Testis (tissue), 3 donors: ENCODE measurements around the gene ADAM12. TPM values are rescaled to one million over a fixed set of nuclear protein-coding genes. Genes with fewer than 3 reads are reported as not detected.
"Not testable (repeated sequence)": the region's sequence is repeated elsewhere in the genome, so short reads cannot be mapped to it uniquely, and the experiment has no call there.

Experiments used
- DNase-seq: peaks from one replicate; pipeline ENCODE4 v3.0.0-alpha.2; 2019
- H3K27ac ChIP-seq, 2 donors: fragments of 200-600 bp; sonication (generic); one replicate each; pipeline ENCODE4 v1.5.1; 2019
- H3K27me3 ChIP-seq: fragments of 200-600 bp; sonication (generic); one replicate; pipeline ENCODE4 v1.5.1; 2019
- H3K36me3 ChIP-seq: fragments of 200-600 bp; sonication (generic); one replicate; pipeline ENCODE4 v1.5.1; 2017; ENCODE audit warnings: low read depth; ENCODE audit errors: missing control alignments
- H3K4me1 ChIP-seq: fragments of 200-600 bp; sonication (generic); one replicate; pipeline ENCODE4 v1.5.1; 2019
- H3K4me3 ChIP-seq, 2 donors: fragments of 200-600 bp; sonication (generic); one replicate each; pipeline ENCODE4 v1.5.1; 2017 to 2019
- H3K9me3 ChIP-seq: fragments of 200-600 bp; sonication (generic); one replicate; pipeline ENCODE4 v1.5.1; 2017
- POLR2A ChIP-seq: fragments of 450-650 bp; IDR thresholded peaks from one replicate; pipeline ENCODE4 v1.6.1; 2017; ENCODE audit warnings: antibody characterized with exemption, mild to moderate bottlenecking, moderate library complexity
- WGBS, 2 donors: methylation state at CpG; one replicate each; pipeline ENCODE4 v1.1.5; 2018; 5-methylcytosine and 5-hydroxymethylcytosine counted together
- intact Hi-C: fragments of 100-400 bp; cut with DNase I; formaldehyde crosslinking; loops from one replicate; pipeline ENCODE4 v1.15.1; 2023; ENCODE audit warnings: low total_unique reads
- polyA plus RNA-seq: library from polyadenylated mRNA; stranded (reverse); fragments of 350-450 nt; fragmentation: Illumina TruSeq; extraction: RNeasy Lipid Tissue Mini Kit (QIAGEN cat#74804); gene quantifications from one replicate; pipeline ENCODE4 v1.2.3, GENCODE V29; 2014; ENCODE audit warnings: low read depth, low replicate concordance; ENCODE audit not compliant: insufficient read depth
- total RNA-seq, 2 donors: library from RNA; depleted of rRNA; stranded (reverse); fragments of >200 nt; gene quantifications; one replicate each; pipeline ENCODE4 v1.2.3, GENCODE V29; 2016
- TF ChIP-seq, protein P1 (sequence below), 3 experiments: fragments of 450-650 bp in 2 of 3; fragments of 200-600 bp in 1 of 3; sonication (generic) in 1 of 3; IDR thresholded peaks; one replicate each; pipeline ENCODE4 v1.5.1; 2016 to 2019; ENCODE audit warnings: antibody characterized with exemption in 3 of 3, mild to moderate bottlenecking in 2 of 3, moderate library complexity in 1 of 3

The ADAM12 gene
- total and polyA plus RNA-seq, 3 donors from 2014 or later, result 2.8 to 9.2 (median 6.1) TPM

DNA sequence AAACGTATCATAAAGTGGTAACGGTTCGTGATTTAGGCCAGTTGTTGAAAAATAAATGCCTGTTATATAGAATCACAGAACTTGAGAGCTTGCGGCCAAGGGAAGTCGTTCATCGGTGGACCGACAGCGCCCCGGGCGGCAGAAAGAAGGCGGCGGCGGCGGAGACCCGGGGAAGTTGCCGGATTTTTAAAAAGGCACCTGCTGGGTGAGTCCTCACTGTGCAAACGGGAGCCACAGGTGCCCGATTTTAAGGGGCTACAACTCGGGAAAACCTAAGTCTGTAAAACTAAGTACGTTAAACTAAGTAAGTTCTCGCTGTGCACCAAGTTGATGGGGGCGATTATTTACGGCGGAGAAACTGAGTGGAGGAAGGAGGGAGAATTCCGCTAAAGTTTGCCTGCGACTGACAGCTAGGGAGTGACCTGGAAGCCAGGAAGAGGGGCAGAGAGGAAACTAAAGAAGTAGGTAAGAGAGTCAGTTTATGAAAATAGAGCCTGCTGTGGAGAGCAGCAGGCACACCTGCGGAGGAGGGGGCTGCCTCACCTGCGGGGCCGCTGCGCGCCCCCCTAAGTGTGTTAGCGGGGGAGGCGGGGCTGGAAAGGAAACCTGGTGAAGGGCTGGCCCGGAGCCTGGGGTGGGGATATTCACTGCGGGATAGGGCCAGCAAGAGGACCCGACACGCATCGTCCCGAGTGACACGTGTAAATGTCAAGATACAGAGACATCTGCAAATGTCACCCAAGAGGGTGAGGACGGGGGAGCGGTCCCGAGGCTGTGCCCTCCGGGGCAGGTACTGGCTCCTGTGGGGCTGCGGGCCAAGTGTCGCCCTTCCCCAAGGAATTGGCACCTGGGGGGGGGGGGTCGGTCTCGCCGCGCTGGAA is 996 bp downstream of the ADAM12 start:
- Histone ChIP-seq H3K36me3 (no peaks in the 10 kb centered on the region), H3K27ac (peak overlapping the region in 1 of 2 donors; percentile 41), H3K4me1 (no peaks in the 10 kb centered on the region), H3K9me3 (no peaks in the 10 kb centered on the region), H3K4me3 (peak overlapping the region; percentile 58 to 67), H3K27me3 (no peaks in the 10 kb centered on the region)
- 1% methylated on average over 32 to 50 of the region's 50 CpGs for WGBS, 2 donors
- DNase-seq, result peak; percentile 86
- TF ChIP-seq POLR2A, result no peak
- TF ChIP-seq, protein P1, sequence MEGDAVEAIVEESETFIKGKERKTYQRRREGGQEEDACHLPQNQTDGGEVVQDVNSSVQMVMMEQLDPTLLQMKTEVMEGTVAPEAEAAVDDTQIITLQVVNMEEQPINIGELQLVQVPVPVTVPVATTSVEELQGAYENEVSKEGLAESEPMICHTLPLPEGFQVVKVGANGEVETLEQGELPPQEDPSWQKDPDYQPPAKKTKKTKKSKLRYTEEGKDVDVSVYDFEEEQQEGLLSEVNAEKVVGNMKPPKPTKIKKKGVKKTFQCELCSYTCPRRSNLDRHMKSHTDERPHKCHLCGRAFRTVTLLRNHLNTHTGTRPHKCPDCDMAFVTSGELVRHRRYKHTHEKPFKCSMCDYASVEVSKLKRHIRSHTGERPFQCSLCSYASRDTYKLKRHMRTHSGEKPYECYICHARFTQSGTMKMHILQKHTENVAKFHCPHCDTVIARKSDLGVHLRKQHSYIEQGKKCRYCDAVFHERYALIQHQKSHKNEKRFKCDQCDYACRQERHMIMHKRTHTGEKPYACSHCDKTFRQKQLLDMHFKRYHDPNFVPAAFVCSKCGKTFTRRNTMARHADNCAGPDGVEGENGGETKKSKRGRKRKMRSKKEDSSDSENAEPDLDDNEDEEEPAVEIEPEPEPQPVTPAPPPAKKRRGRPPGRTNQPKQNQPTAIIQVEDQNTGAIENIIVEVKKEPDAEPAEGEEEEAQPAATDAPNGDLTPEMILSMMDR (IDR thresholded peaks at IDR 0.05), result peak; percentile 57 to 83 (median 80)
- intact Hi-C loops, result no loop called here

DNA sequence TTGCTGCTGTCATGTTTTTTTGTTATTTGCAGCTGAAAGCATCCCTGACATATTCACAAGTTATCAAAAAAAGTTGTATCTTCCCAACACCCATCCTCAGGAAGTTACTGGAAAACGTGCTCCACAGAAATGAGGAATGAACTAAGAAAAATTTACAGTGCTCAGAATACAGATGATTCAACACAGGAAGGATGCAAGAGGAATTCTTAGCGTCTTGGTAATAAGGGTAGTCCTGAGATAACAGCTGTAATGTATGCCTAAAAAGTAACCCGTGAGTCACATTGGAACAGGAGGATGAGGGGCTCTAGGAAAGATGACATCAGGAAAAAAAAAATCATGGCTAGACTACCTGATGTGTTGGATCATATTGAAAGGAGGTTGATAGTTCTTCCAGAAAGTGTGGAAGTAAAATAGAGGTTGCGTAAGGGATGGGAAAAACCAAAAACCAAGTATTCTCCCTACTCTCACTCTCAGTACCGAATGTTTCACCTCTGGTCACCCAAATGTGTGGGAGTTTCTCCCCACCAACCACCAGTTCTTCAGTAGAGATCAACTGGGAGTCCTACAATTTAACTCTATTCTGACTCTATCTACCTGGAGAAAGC is 3.9 kb downstream of the ADAM12 start:
- Histone ChIP-seq H3K27ac (no peak overlapping the region), H3K9me3 (no peaks in the 10 kb centered on the region), H3K4me3 (no peak overlapping the region), H3K27me3 (no peaks in the 10 kb centered on the region), H3K36me3 (no peaks in the 10 kb centered on the region), H3K4me1 (no peaks in the 10 kb centered on the region)
- WGBS, 2 donors, result 88 to 93% methylated on average over 5 of the region's 5 CpGs
- intact Hi-C loops, result no loop called here
- TF ChIP-seq POLR2A, result no peak
- DNase-seq, result no peak

DNA sequence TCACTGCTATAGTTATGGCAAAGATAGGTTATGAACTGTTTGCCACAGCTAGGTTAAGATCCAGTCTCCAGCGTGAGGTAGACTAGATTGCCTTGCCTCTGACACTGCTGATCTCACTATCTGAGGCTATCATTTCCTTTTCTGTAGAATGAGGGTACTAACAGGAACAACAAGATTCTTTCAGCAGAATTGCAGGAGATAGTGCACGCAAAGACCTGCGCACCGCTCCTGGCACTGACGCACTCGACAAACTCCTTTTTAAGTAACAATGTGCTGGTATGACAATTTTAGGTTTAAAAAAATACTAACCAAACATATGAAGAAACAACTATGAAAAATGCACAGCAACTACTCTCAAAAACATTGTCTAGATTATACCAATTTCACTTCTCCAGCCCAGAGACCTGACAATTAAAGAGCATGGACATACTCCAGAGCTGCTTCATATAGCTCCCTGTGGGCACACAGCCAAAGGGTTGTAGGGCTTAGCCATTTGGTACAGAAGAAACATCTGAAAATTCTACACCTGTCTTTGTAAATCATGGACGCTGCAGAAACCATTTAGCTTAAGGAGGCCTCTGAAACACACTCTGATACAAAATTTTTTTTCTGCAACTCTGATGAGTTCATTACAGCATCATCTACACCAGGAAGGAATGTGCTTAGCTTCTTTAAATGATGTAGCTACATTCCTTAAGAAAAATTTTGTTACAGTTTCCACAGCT is 7.8 kb downstream of the ADAM12 start:
- Histone ChIP-seq H3K9me3 (no peaks in the 10 kb centered on the region), H3K4me1 (no peaks in the 10 kb centered on the region), H3K27me3 (no peaks in the 10 kb centered on the region), H3K4me3 (no peak overlapping the region), H3K36me3 (no peaks in the 10 kb centered on the region), H3K27ac (no peak overlapping the region)
- WGBS, 2 donors, result 86 to 90% methylated on average over 7 of the region's 7 CpGs
- DNase-seq, result no peak
- intact Hi-C loops, result no loop called here
- no peak for TF ChIP-seq POLR2A
- TF ChIP-seq, protein P1 (IDR thresholded peaks at IDR 0.05), result no peak

DNA sequence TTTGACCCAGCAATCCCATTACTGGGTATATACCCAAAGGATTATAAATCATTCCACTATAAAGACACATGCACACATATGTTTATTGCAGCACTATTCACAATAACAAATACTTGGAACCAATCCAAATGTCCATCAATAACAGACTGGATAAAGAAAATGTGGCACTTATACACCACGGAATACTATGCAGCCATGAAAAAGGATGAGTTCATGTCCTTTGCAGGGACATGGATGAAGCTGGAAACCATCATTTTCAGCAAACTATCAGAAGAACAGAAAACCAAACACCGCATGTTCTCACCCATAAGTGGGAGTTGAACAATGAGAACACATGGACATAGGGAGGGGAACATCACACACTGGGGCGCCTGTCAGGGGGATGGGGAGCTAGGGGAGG is 9.1 kb downstream of the ADAM12 start:
- H3K27me3 ChIP-seq, H3K36me3 ChIP-seq, intact Hi-C loops, DNase-seq, H3K4me3 ChIP-seq, H3K9me3 ChIP-seq, H3K4me1 ChIP-seq, H3K27ac ChIP-seq: not testable (repeated sequence)
- 73 to 83% methylated on average over 3 of the region's 3 CpGs for WGBS, 2 donors

DNA sequence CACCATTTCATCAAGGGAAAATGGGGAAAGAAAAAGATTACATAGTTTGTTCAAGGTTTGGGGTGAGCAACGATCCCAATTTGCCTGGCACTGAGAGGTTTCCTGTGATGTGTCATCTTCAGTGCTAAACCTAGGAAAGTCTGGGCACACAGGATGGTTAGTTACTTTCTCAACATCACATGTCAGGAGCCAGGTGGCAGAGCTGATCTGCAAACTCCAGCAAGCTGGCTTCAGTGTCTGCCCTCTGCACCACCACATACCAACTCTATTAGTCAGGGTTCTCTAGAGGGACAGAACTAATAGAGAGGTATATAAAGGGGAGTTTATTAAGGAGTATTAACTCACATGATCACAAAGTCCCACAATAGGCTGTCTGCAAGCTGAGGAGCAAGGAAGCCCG is 11.3 kb downstream of the ADAM12 start:
- H3K4me1 ChIP-seq, result no peaks in the 10 kb centered on the region
- 87 to 90% methylated on average over 2 of the region's 2 CpGs for WGBS, 2 donors
- H3K36me3 ChIP-seq, result no peaks in the 10 kb centered on the region
- H3K27me3 ChIP-seq, result no peaks in the 10 kb centered on the region
- no peak overlapping the region for H3K27ac ChIP-seq
- H3K9me3 ChIP-seq, result no peaks in the 10 kb centered on the region
- intact Hi-C loops, result no loop called here
- TF ChIP-seq, protein P1 (IDR thresholded peaks at IDR 0.05), result no peak
- TF ChIP-seq POLR2A, result no peak
- H3K4me3 ChIP-seq, result no peak overlapping the region
- DNase-seq, result no peak
